ENCODE data around the gene NPIPB6. TPM values are rescaled to one million over a fixed set of nuclear protein-coding genes. Genes with fewer than 3 reads are reported as not detected.

The NPIPB6 gene
- total RNA-seq, 1 experiment from 2014 or later, result 2.6 TPM

GRCh38 chr16:28320741-28321140, 42.6 kb downstream of the NPIPB6 start:
- CTCF ChIA-PET, result no interaction called here
- no peaks in the 10 kb centered on the region for H3K4me1 ChIP-seq (ENCODE audit: insufficient read depth, low read length, poor library complexity, severe bottlenecking)
- no peak overlapping the region for H3K4me3 ChIP-seq (ENCODE audit: low read depth, low read length, poor library complexity, severe bottlenecking)
- peaks cover 4% of the 10 kb centered on the region for H3K36me3 ChIP-seq (ENCODE audit: insufficient read depth, low read length, poor library complexity, severe bottlenecking)
- H3K27ac ChIP-seq (ENCODE audit: low read depth, low read length, poor library complexity, severe bottlenecking), result no peak overlapping the region
- no peaks in the 10 kb centered on the region for H3K27me3 ChIP-seq (replicated peaks; ENCODE audit: insufficient read depth, low read depth, low read length, poor library complexity)
- no peaks in the 10 kb centered on the region for H3K9me3 ChIP-seq (ENCODE audit: low read depth, low read length, poor library complexity, severe bottlenecking)
- DNase-seq (ENCODE audit: low spot score), result no peak
- POLR2A ChIA-PET (ENCODE audit: low non-redundant PET), result no interaction called here
- BruUV-seq (replicated peaks), result no TSS peak
- no peak for TF ChIP-seq CTCF (conservative IDR thresholded peaks at IDR 0.05; ENCODE audit: low read depth, low read length)
- TF ChIP-seq EZH2 (IDR thresholded peaks at IDR 0.05; ENCODE audit: borderline replicate concordance, low read depth, low read length, poor library complexity, severe bottlenecking), result no peak
- intact Hi-C loops (cut with micrococcal nuclease; ENCODE audit: unreplicated experiment), result no loop called here

GRCh38 chr16:28320023-28320561, 43.2 kb downstream of the NPIPB6 start:
- POLR2A ChIA-PET (ENCODE audit: low non-redundant PET), result no interaction called here
- intact Hi-C loops (cut with micrococcal nuclease; ENCODE audit: unreplicated experiment), result no loop called here
- peaks cover 4% of the 10 kb centered on the region for H3K36me3 ChIP-seq (ENCODE audit: insufficient read depth, low read length, poor library complexity, severe bottlenecking)
- no peaks in the 10 kb centered on the region for H3K4me1 ChIP-seq (ENCODE audit: insufficient read depth, low read length, poor library complexity, severe bottlenecking)
- no peaks in the 10 kb centered on the region for H3K27me3 ChIP-seq (replicated peaks; ENCODE audit: insufficient read depth, low read depth, low read length, poor library complexity)
- H3K9me3 ChIP-seq (ENCODE audit: low read depth, low read length, poor library complexity, severe bottlenecking), result no peaks in the 10 kb centered on the region
- H3K4me3 ChIP-seq (ENCODE audit: low read depth, low read length, poor library complexity, severe bottlenecking), result no peak overlapping the region
- TF ChIP-seq EZH2 (IDR thresholded peaks at IDR 0.05; ENCODE audit: borderline replicate concordance, low read depth, low read length, poor library complexity, severe bottlenecking), result no peak
- no peak for TF ChIP-seq CTCF (conservative IDR thresholded peaks at IDR 0.05; ENCODE audit: low read depth, low read length)
- no peak for DNase-seq (ENCODE audit: low spot score)
- CTCF ChIA-PET, result no interaction called here
- no TSS peak for BruUV-seq (replicated peaks)
- H3K27ac ChIP-seq (ENCODE audit: low read depth, low read length, poor library complexity, severe bottlenecking), result no peak overlapping the region

DNA sequence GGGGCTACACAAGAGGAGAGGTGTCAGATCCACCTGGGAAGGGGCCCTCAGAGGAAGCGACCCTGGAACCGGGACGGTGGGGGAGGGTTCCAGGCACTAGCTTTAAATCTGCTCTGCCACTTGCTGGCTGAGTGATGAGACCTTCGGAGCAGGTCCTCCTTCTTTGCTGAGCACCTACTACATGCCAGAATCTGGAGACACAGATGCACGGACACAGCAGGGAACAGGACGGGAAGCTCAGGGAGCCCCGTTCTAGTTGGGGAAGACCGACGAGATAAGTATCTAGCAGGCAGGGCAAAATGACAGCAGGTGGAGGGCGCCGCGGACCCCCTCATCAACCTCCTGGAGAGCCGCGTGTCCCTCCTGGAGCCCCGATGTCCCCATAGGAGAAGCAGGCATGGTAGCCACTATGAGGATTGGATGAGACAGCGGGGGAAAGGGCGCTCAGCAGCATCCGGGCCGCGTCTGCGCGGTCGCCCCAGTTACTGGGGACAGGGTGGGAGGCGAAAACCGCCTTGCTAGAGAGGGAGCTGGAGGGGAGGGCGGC, 43.8 kb downstream of the NPIPB6 start:
- no peak for DNase-seq (ENCODE audit: low spot score)
- Histone ChIP-seq H3K4me3 (ENCODE audit: low read depth, low read length, poor library complexity, severe bottlenecking) (no peak overlapping the region), H3K36me3 (ENCODE audit: insufficient read depth, low read length, poor library complexity, severe bottlenecking) (peaks cover 4% of the 10 kb centered on the region), H3K27me3 (replicated peaks; ENCODE audit: insufficient read depth, low read depth, low read length, poor library complexity) (no peaks in the 10 kb centered on the region), H3K9me3 (ENCODE audit: low read depth, low read length, poor library complexity, severe bottlenecking) (no peaks in the 10 kb centered on the region), H3K27ac (ENCODE audit: low read depth, low read length, poor library complexity, severe bottlenecking) (no peak overlapping the region), H3K4me1 (ENCODE audit: insufficient read depth, low read length, poor library complexity, severe bottlenecking) (no peaks in the 10 kb centered on the region)
- ChIA-PET CTCF (no interaction called here), POLR2A (ENCODE audit: low non-redundant PET) (no interaction called here)
- TF ChIP-seq CTCF (conservative IDR thresholded peaks at IDR 0.05; ENCODE audit: low read depth, low read length) (no peak), EZH2 (IDR thresholded peaks at IDR 0.05; ENCODE audit: borderline replicate concordance, low read depth, low read length, poor library complexity, severe bottlenecking) (no peak)
- intact Hi-C loops (cut with micrococcal nuclease; ENCODE audit: unreplicated experiment), result no loop called here
- BruUV-seq (replicated peaks), result no TSS peak
